Measurements from ENCODE around the gene TADA2B.

- no peak for TF ChIP-seq CTCF (IDR thresholded peaks at IDR 0.05)
- TF ChIP-seq ZFX (IDR thresholded peaks at IDR 0.05; ENCODE audit: borderline replicate concordance): no peak
Measured at GRCh38 chr4:7067126-7067451, 23.9 kb downstream of the TADA2B start.
